Subcutaneous abdominal adipose tissue (tissue), 5 donors: ENCODE results near the gene HOXD4.
A peak's percentile ranks its signal among the peaks of the same experiment; 100 is the strongest.

Source experiments
- H3K27ac ChIP-seq: one replicate; pipeline ENCODE4 v1.7.0; 2013; ENCODE audit warnings: low read depth, mild to moderate bottlenecking, inconsistent platforms, low read length, moderate library complexity
- H3K27me3 ChIP-seq, 5 donors: one replicate each; pipeline ENCODE4 v1.7.0; 2013; ENCODE audit warnings: low read length in 5 of 5, inconsistent platforms in 1 of 5; ENCODE audit not compliant: control insufficient read depth in 5 of 5, insufficient read depth in 4 of 5
- H3K36me3 ChIP-seq, 5 donors: one replicate each; pipeline ENCODE4 v1.7.0; 2013; ENCODE audit warnings: low read length in 5 of 5; ENCODE audit not compliant: control insufficient read depth in 5 of 5, insufficient read depth in 5 of 5
- H3K4me1 ChIP-seq, 5 donors: one replicate each; pipeline ENCODE4 v1.7.0; 2013; ENCODE audit warnings: low read length in 5 of 5, mild to moderate bottlenecking in 3 of 5, moderate library complexity in 1 of 5; ENCODE audit not compliant: control insufficient read depth in 5 of 5, insufficient read depth in 5 of 5
- H3K4me3 ChIP-seq, 5 donors: one replicate each; pipeline ENCODE4 v1.7.0; 2013; ENCODE audit warnings: low read length in 5 of 5, low read depth in 1 of 5
- H3K9ac ChIP-seq, 5 donors: one replicate each; pipeline ENCODE4 v1.7.0; 2013; ENCODE audit warnings: low read length in 5 of 5, mild to moderate bottlenecking in 4 of 5, moderate library complexity in 3 of 5
- H3K9me3 ChIP-seq, 5 donors: one replicate each; pipeline ENCODE4 v1.7.0; 2013; ENCODE audit warnings: low read length in 5 of 5; ENCODE audit not compliant: control insufficient read depth in 5 of 5
- donor health status: healthy.
- donor health status: healthy.
- donor health status: healthy.
- donor health status: healthy.
- donor health status: healthy.

HOXD4 gene

GRCh38 chr2:176114120-176114929, 37.0 kb upstream of the HOXD4 start:
- H3K4me1 ChIP-seq = peaks cover 0 to 17% (median 9%) of the 10 kb centered on the region in 5 donors
- no peak overlapping the region for H3K27ac ChIP-seq
- peaks cover 75 to 96% (median 88%) of the 10 kb centered on the region in 5 donors for H3K27me3 ChIP-seq
- H3K4me3 ChIP-seq = no peak overlapping the region
- no peaks in the 10 kb centered on the region for H3K9me3 ChIP-seq
- H3K36me3 ChIP-seq = no peaks in the 10 kb centered on the region
- H3K9ac ChIP-seq = no peak overlapping the region

GRCh38 chr2:176114930-176115625, 36.3 kb upstream of the HOXD4 start:
- H3K4me3 ChIP-seq = no peak overlapping the region
- H3K36me3 ChIP-seq = no peaks in the 10 kb centered on the region
- peaks cover 75 to 96% (median 88%) of the 10 kb centered on the region in 5 donors for H3K27me3 ChIP-seq
- no peaks in the 10 kb centered on the region for H3K9me3 ChIP-seq
- H3K27ac ChIP-seq = no peak overlapping the region
- no peak overlapping the region for H3K9ac ChIP-seq
- peaks cover 0 to 17% (median 9%) of the 10 kb centered on the region in 5 donors for H3K4me1 ChIP-seq

- Histone ChIP-seq H3K27me3 (peaks cover 76 to 96% (median 88%) of the 10 kb centered on the region in 5 donors), H3K4me1 (peaks cover 0 to 16% (median 9%) of the 10 kb centered on the region in 5 donors), H3K9me3 (no peaks in the 10 kb centered on the region), H3K9ac (no peak within 1 kb of the TSS), H3K27ac (no peak within 1 kb of the TSS), H3K4me3 (peak within 1 kb of the TSS in 3 of 5 donors; percentile 32 to 48 (median 45)), H3K36me3 (no peaks in the 10 kb centered on the region)
Observed at GRCh38 chr2:176115883-176116813, 35.2 kb upstream of the HOXD4 start, which contains the start of gene HOXD10. Gene HOXD10 (plus strand): TSS chr2:176116778. CDS start chr2:176116834, 56 bp downstream.

- Histone ChIP-seq H3K9me3 (no peaks in the 10 kb centered on the region), H3K27ac (no peak overlapping the region), H3K4me1 (peaks cover 2 to 18% (median 16%) of the 10 kb centered on the region in 5 donors), H3K27me3 (peaks cover 73 to 92% (median 79%) of the 10 kb centered on the region in 5 donors), H3K4me3 (no peak overlapping the region), H3K36me3 (no peaks in the 10 kb centered on the region), H3K9ac (no peak overlapping the region)
Observed at GRCh38 chr2:176117162-176117822, 34.1 kb upstream of the HOXD4 start.

- Histone ChIP-seq H3K27me3 (peaks cover 67 to 89% (median 73%) of the 10 kb centered on the region in 5 donors), H3K9ac (no peak overlapping the region), H3K36me3 (no peaks in the 10 kb centered on the region), H3K4me1 (peaks cover 2 to 24% (median 22%) of the 10 kb centered on the region in 5 donors), H3K4me3 (peak overlapping the region in 1 of 5 donors; percentile 13), H3K9me3 (no peaks in the 10 kb centered on the region), H3K27ac (no peak overlapping the region)
Observed at GRCh38 chr2:176117823-176118371, 33.5 kb upstream of the HOXD4 start.

GRCh38 chr2:176118601-176119339, 32.6 kb upstream of the HOXD4 start:
- Histone ChIP-seq H3K4me3 (peak overlapping the region in 1 of 5 donors; percentile 27), H3K36me3 (no peaks in the 10 kb centered on the region), H3K4me1 (peaks cover 2 to 31% (median 29%) of the 10 kb centered on the region in 5 donors), H3K9ac (no peak overlapping the region), H3K9me3 (no peaks in the 10 kb centered on the region), H3K27me3 (peaks cover 67 to 91% (median 70%) of the 10 kb centered on the region in 5 donors), H3K27ac (no peak overlapping the region)

GRCh38 chr2:176120364-176121189, 30.8 kb upstream of the HOXD4 start:
- Histone ChIP-seq H3K4me1 (peaks cover 2 to 34% (median 30%) of the 10 kb centered on the region in 5 donors), H3K9ac (no peak overlapping the region), H3K9me3 (no peaks in the 10 kb centered on the region), H3K27me3 (peaks cover 53 to 88% (median 62%) of the 10 kb centered on the region in 5 donors), H3K36me3 (no peaks in the 10 kb centered on the region), H3K4me3 (no peak overlapping the region), H3K27ac (no peak overlapping the region)
